Fibroblast of lung (primary cell): ENCODE measurements around the gene ANXA6. TPM values are rescaled to one million over a fixed set of nuclear protein-coding genes. Genes with fewer than 3 reads are reported as not detected.
A peak's percentile ranks its signal among the peaks of the same experiment; 100 is the strongest.

Experiments
- DNase-seq, 2 donors: peaks; one replicate each; pipeline versions ENCODE4 v3.0.0 to v3.0.0-alpha.2; 2010; ENCODE audit warnings: low read depth in 2 of 2
- H2AFZ ChIP-seq: 2 replicates; pipeline ENCODE4 v1.5.1; 2012; ENCODE audit warnings: low read length, control low read depth, inconsistent platforms
- H3K27ac ChIP-seq: 2 replicates; pipeline ENCODE4 v1.5.1; 2011; ENCODE audit warnings: low read length, control low read depth; ENCODE audit not compliant: insufficient read depth
- H3K27me3 ChIP-seq: 2 replicates; pipeline ENCODE4 v1.5.1; 2011; ENCODE audit warnings: mild to moderate bottlenecking, low read length; ENCODE audit not compliant: control insufficient read depth, insufficient read depth
- H3K36me3 ChIP-seq: 2 replicates; pipeline ENCODE4 v1.5.1; 2011; ENCODE audit warnings: low read length; ENCODE audit not compliant: control insufficient read depth, insufficient read depth
- H3K4me1 ChIP-seq: 2 replicates; pipeline ENCODE4 v1.5.1; 2011; ENCODE audit warnings: low read length; ENCODE audit not compliant: control insufficient read depth, insufficient read depth; ENCODE audit errors: extremely low read depth
- H3K4me2 ChIP-seq: 2 replicates; pipeline ENCODE4 v1.5.1; 2011; ENCODE audit warnings: low read length, control low read depth; ENCODE audit not compliant: insufficient read depth; ENCODE audit errors: extremely low read depth
- H3K4me3 ChIP-seq, 4 experiments: fragments of 200-600 bp in 1 of 4; sonication (generic) in 1 of 4; replicated peaks in 1 of 4; 2 replicates each; pipeline ENCODE4 v1.5.1; 2011 to 2016; ENCODE audit warnings: low read length in 4 of 4, low read depth in 3 of 4, mild to moderate bottlenecking in 3 of 4, control low read depth in 2 of 4, inconsistent platforms in 1 of 4, mixed read lengths in 1 of 4; ENCODE audit not compliant: insufficient read depth in 1 of 4; ENCODE audit errors: control extremely low read depth in 1 of 4
- H3K79me2 ChIP-seq: 2 replicates; pipeline ENCODE4 v1.5.1; 2012; ENCODE audit warnings: mild to moderate bottlenecking, low read length, inconsistent platforms; ENCODE audit not compliant: control insufficient read depth, insufficient read depth
- H3K9ac ChIP-seq: 2 replicates; pipeline ENCODE4 v1.5.1; 2011; ENCODE audit warnings: mild to moderate bottlenecking, low read length, control low read depth; ENCODE audit not compliant: insufficient read depth
- H3K9me3 ChIP-seq: 2 replicates; pipeline ENCODE4 v1.5.1; 2012; ENCODE audit warnings: low read depth, low read length; ENCODE audit not compliant: control insufficient read depth, insufficient read depth
- H4K20me1 ChIP-seq: 2 replicates; pipeline ENCODE4 v1.5.1; 2011; ENCODE audit warnings: low read length; ENCODE audit not compliant: control insufficient read depth, insufficient read depth; ENCODE audit errors: extremely low read depth
- EZH2 ChIP-seq: IDR thresholded peaks from 2 replicates; pipeline ENCODE4 v1.5.1; 2012; ENCODE audit warnings: low read length, control low read depth, mild to moderate bottlenecking; ENCODE audit errors: missing control alignments
- polyA plus RNA-seq, 2 donors: library from polyadenylated mRNA; depleted of rRNA in 1 of 2; stranded (reverse) in 1 of 2; unstranded in 1 of 2; fragments of >200 nt; gene quantifications; 2 replicates each; pipeline ENCODE4 v1.2.1, GENCODE V29; 2011 to 2012; ENCODE audit warnings: missing spikeins in 1 of 2
- total RNA-seq: library from RNA; depleted of rRNA; stranded (reverse); fragments of >200 nt; gene quantifications from 2 replicates; pipeline ENCODE4 v1.2.1, GENCODE V29; 2014
- TF ChIP-seq, protein P1 (sequence below), 2 donors: IDR thresholded peaks in 1 of 2; conservative IDR thresholded peaks in 1 of 2; 1 replicate in 1 of 2; 2 replicates in 1 of 2; pipeline ENCODE4 v1.5.1; 2011 to 2012; ENCODE audit warnings: low read length in 2 of 2, control low read depth in 1 of 2, inconsistent platforms in 1 of 2, low read depth in 1 of 2, mild to moderate bottlenecking in 1 of 2

ANXA6 gene
- total and polyA plus RNA-seq, 2 donors (not counting 1 experiment from before 2014, with no cell fraction given) = 591 to 615 TPM

DNA sequence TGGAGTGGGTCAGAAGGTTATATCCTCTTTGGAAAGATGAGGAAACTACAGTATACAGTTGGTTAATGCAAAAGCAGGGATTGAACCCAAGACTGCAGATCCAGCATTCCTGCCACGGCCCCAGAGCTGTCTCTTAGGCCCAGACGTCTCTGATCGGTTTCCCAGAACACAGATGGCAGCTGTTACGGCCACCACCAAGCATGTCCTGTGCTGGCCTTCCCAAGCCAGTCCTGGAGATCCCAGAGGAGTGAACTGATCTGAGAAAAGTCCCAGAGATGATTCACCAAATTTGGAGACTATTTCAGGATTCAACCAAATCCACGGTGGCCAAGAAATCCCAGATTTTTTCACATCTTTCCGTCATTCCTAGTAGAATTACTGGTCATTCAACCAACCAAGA lies 96.8 kb downstream of the ANXA6 start:
- H3K27ac ChIP-seq = no peak overlapping the region
- H3K27me3 ChIP-seq = no peaks in the 10 kb centered on the region
- H3K9ac ChIP-seq = no peak overlapping the region
- no peak overlapping the region for H3K4me2 ChIP-seq
- no peaks in the 10 kb centered on the region for H3K79me2 ChIP-seq
- H3K4me1 ChIP-seq = peaks cover 26% of the 10 kb centered on the region
- TF ChIP-seq, protein P1, sequence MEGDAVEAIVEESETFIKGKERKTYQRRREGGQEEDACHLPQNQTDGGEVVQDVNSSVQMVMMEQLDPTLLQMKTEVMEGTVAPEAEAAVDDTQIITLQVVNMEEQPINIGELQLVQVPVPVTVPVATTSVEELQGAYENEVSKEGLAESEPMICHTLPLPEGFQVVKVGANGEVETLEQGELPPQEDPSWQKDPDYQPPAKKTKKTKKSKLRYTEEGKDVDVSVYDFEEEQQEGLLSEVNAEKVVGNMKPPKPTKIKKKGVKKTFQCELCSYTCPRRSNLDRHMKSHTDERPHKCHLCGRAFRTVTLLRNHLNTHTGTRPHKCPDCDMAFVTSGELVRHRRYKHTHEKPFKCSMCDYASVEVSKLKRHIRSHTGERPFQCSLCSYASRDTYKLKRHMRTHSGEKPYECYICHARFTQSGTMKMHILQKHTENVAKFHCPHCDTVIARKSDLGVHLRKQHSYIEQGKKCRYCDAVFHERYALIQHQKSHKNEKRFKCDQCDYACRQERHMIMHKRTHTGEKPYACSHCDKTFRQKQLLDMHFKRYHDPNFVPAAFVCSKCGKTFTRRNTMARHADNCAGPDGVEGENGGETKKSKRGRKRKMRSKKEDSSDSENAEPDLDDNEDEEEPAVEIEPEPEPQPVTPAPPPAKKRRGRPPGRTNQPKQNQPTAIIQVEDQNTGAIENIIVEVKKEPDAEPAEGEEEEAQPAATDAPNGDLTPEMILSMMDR (conservative IDR thresholded peaks at IDR 0.05 in 1 of 2, IDR thresholded peaks at IDR 0.05 in 1 of 2; ENCODE audit: low read depth in 1 of 2, low read length in 2 of 2) = no peak
- TF ChIP-seq EZH2 = no peak
- no peaks in the 10 kb centered on the region for H3K9me3 ChIP-seq
- no peak overlapping the region for H2AFZ ChIP-seq
- H3K36me3 ChIP-seq = peaks cover 5% of the 10 kb centered on the region
- H4K20me1 ChIP-seq = no peaks in the 10 kb centered on the region
- H3K4me3 ChIP-seq = no peak overlapping the region
- no peak for DNase-seq

DNA sequence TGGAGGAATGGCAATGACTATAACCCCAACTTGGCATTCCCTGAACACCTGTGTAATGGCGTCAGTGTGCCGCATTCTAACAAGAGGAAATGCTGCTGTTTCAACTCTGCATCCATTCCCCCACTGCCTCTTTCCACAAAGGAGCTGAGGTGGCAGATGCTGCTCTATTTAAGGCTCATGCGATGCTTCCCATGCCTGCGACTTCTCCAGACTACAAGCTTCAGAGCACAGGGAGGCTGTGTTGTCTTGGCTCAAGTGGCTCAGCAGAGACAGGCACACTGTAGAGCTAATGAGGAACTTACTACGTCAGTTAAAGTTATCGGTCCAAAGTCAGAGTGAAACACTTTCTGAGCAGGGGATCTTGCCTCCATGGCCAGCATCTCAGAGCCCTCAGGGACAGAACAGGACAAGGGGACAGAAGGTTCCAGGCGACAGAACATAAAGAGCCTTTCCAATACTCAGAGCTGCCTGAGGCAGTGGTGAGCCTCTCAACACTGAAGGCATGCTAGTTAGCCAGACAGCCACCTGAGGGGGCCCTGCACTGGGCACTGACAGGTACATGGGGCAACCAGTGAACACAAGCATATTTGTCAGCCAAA lies 98.6 kb downstream of the ANXA6 start:
- H4K20me1 ChIP-seq = no peaks in the 10 kb centered on the region
- no peak for DNase-seq

DNA sequence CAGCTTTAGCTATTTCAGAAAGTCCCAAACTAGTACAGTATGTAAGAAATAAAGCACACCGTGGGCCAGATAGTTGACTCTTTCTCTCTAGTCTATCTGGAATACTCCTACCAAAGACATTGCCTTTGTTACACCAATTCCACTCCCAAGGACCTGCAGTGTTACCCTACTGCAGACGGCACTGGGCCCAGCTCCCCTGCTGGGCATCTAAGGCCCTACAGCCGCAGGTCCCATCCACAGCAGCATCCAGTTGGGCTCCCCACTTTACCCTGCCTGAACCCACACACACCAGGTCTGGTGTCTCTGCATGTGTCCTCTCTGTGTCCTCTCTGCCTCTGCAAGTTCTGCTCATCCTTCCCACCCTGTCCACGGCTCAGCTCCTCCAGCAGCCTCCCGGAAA lies 99.3 kb downstream of the ANXA6 start:
- Histone ChIP-seq H3K4me1 (peaks cover 16% of the 10 kb centered on the region), H3K9ac (no peak overlapping the region), H4K20me1 (no peaks in the 10 kb centered on the region), H2AFZ (no peak overlapping the region), H3K9me3 (no peaks in the 10 kb centered on the region), H3K27me3 (no peaks in the 10 kb centered on the region), H3K79me2 (no peaks in the 10 kb centered on the region), H3K36me3 (peaks cover 5% of the 10 kb centered on the region), H3K4me2 (no peak overlapping the region), H3K4me3 (no peak overlapping the region), H3K27ac (no peak overlapping the region)
- no peak for DNase-seq
- TF ChIP-seq, protein P1 (conservative IDR thresholded peaks at IDR 0.05 in 1 of 2, IDR thresholded peaks at IDR 0.05 in 1 of 2; ENCODE audit: low read depth in 1 of 2, low read length in 2 of 2) = peak in 1 of 2 donors; percentile 18
- no peak for TF ChIP-seq EZH2

More for the DNA sequence above, 98.6 kb downstream of the ANXA6 start:
- H2AFZ ChIP-seq = no peak overlapping the region
- no peak overlapping the region for H3K27ac ChIP-seq
- H3K4me3 ChIP-seq = no peak overlapping the region
- H3K4me1 ChIP-seq = peaks cover 22% of the 10 kb centered on the region
- no peaks in the 10 kb centered on the region for H3K27me3 ChIP-seq
- H3K4me2 ChIP-seq = no peak overlapping the region
- no peak for TF ChIP-seq EZH2
- TF ChIP-seq, protein P1 (conservative IDR thresholded peaks at IDR 0.05 in 1 of 2, IDR thresholded peaks at IDR 0.05 in 1 of 2; ENCODE audit: low read depth in 1 of 2, low read length in 2 of 2) = no peak
- peaks cover 5% of the 10 kb centered on the region for H3K36me3 ChIP-seq
- H3K9me3 ChIP-seq = no peaks in the 10 kb centered on the region
- H3K79me2 ChIP-seq = no peaks in the 10 kb centered on the region
- H3K9ac ChIP-seq = no peak overlapping the region
